Lung (tissue), 12 donors: Measurements from ENCODE around the gene TBRG4. TPM values are rescaled to one million over a fixed set of nuclear protein-coding genes. Genes with fewer than 3 reads are reported as not detected.

Source experiments
- ATAC-seq: fragments of 200-7000 bp; cut with Tn5 transposase; one replicate; pipeline ENCODE4 v1.9.1; 2020; ENCODE audit warnings: moderate number of reproducible peaks; ENCODE audit not compliant: insufficient read depth, low FRiP score
- DNase-seq, 3 donors: peaks; one replicate each; pipeline ENCODE4 v3.0.0-alpha.2; 2013 to 2017
- H3K27ac ChIP-seq, 2 donors: one replicate each; pipeline ENCODE4 v1.5.1; 2013; ENCODE audit warnings: mild to moderate bottlenecking in 2 of 2, moderate library complexity in 2 of 2, control low read depth in 1 of 2, inconsistent platforms in 1 of 2, low read depth in 1 of 2, low read length in 1 of 2
- H3K27me3 ChIP-seq, 3 donors: one replicate each; pipeline ENCODE4 v1.5.1; 2013; ENCODE audit warnings: low read length in 2 of 3; ENCODE audit not compliant: control insufficient read depth in 3 of 3, insufficient read depth in 3 of 3
- H3K36me3 ChIP-seq, 4 donors: one replicate each; pipeline ENCODE4 v1.5.1; 2013; ENCODE audit warnings: low read length in 4 of 4, mild to moderate bottlenecking in 1 of 4, moderate library complexity in 1 of 4; ENCODE audit not compliant: control insufficient read depth in 4 of 4, insufficient read depth in 4 of 4
- H3K4me1 ChIP-seq, 5 donors: one replicate each; pipeline ENCODE4 v1.5.1; 2013; ENCODE audit warnings: low read length in 5 of 5, mild to moderate bottlenecking in 2 of 5, moderate library complexity in 1 of 5; ENCODE audit not compliant: control insufficient read depth in 5 of 5, insufficient read depth in 5 of 5
- H3K4me3 ChIP-seq: one replicate; pipeline ENCODE4 v1.5.1; 2013; ENCODE audit warnings: mild to moderate bottlenecking, control low read depth, moderate library complexity
- H3K9ac ChIP-seq, 2 donors: one replicate each; pipeline ENCODE4 v1.5.1; 2013; ENCODE audit warnings: low read length in 2 of 2, control low read depth in 1 of 2; ENCODE audit not compliant: insufficient read depth in 1 of 2
- H3K9me3 ChIP-seq, 4 donors: one replicate each; pipeline ENCODE4 v1.5.1; 2013; ENCODE audit warnings: low read length in 3 of 4, mild to moderate bottlenecking in 1 of 4, moderate library complexity in 1 of 4; ENCODE audit not compliant: control insufficient read depth in 4 of 4, insufficient read depth in 3 of 4
- CTCF ChIP-seq: IDR thresholded peaks from 2 replicates; pipeline ENCODE4 v1.5.1; 2012; ENCODE audit warnings: mild to moderate bottlenecking; ENCODE audit errors: control extremely low read depth, extremely low read depth
- WGBS, 2 donors: extraction: QIAGEN DNeasy Blood & Tissue Kit; methylation state at CpG; one replicate each; pipeline ENCODE4 v1.1.7; 2013; 5-methylcytosine and 5-hydroxymethylcytosine counted together
- polyA plus RNA-seq, 2 donors: library from polyadenylated mRNA; stranded (reverse); fragments of 200-250 nt; gene quantifications; one replicate each; pipeline ENCODE4 v1.2.1, GENCODE V29; 2013
- total RNA-seq, 2 donors: library from RNA; depleted of rRNA in 1 of 2; stranded (reverse); fragments of >200 nt in 1 of 2; gene quantifications; one replicate each; pipeline ENCODE4 v1.2.1, GENCODE V29; 2014 to 2021
- donor health status: control.
- donor health status: control.
- donor health status: Bipolar disorder and iron deficiency.
- donor health status: healthy.
- donor health status: DM: yes; HTN: yes; CAD: no.

The TBRG4 gene
- total and polyA plus RNA-seq, 4 donors = 32.2 to 65.6 (median 46.9) TPM

GRCh38 chr7:45074528-45075354, 36.8 kb downstream of the TBRG4 start:
- WGBS, 2 donors = 91 to 92% methylated on average over 16 of the region's 16 CpGs
- no peak for ATAC-seq
- Histone ChIP-seq H3K4me3 (no peak overlapping the region), H3K27ac (no peak overlapping the region), H3K27me3 (no peaks in the 10 kb centered on the region), H3K9ac (no peak overlapping the region), H3K9me3 (no peaks in the 10 kb centered on the region), H3K4me1 (no peaks in the 10 kb centered on the region), H3K36me3 (peaks cover 6 to 61% (median 25%) of the 10 kb centered on the region in 4 donors)
- DNase-seq = no peak
- no peak for TF ChIP-seq CTCF

DNA sequence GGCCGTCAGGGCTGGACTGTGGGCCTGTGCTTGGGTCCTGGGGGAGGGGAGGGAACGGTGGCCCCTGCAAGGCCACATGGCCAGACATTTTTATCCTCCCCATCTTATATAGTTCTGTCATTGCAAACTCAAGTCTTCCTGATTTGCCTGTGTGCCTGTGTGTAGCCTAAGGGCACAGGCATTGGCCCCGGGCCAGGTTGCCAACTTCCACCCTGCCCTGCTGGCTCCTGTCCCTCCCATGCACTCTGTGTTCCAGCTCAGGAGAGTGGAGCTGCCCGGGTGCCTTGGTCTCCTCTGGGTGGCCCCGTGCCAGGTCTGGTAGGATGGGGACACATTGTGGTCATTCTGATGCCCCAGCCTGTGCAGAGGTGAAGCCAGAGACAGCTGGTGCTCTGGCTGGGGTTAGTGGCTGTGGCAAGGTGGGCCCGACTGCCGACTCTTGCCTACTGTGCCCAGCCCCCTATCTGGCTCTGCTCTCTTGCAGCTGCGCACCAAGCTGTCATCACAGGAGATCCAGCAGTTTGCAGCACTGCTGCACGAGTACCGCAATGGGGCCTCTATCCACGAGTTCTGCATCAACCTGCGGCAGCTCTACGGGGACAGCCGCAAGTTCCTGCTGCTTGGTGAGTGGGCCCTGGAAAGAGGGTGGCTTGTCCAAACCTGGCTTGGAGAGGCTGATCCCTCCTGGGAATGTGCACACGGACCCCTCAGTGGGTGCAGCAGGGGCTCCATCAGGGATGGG, 37.5 kb downstream of the TBRG4 start:
- ATAC-seq = no peak
- H3K27ac ChIP-seq = no peak overlapping the region

GRCh38 chr7:45073031-45073785, 38.3 kb downstream of the TBRG4 start:
- DNase-seq = no peak
- Histone ChIP-seq H3K4me3 (no peak overlapping the region), H3K27me3 (no peaks in the 10 kb centered on the region), H3K36me3 (peaks cover 6 to 71% (median 33%) of the 10 kb centered on the region in 4 donors), H3K9ac (no peak overlapping the region), H3K27ac (no peak overlapping the region), H3K4me1 (no peaks in the 10 kb centered on the region), H3K9me3 (no peaks in the 10 kb centered on the region)
- WGBS, 2 donors = 84 to 93% methylated on average over 17 of the region's 17 CpGs
- no peak for ATAC-seq
- TF ChIP-seq CTCF = no peak

More for the DNA sequence above, 37.5 kb downstream of the TBRG4 start:
- Histone ChIP-seq H3K27me3 (no peaks in the 10 kb centered on the region), H3K4me3 (no peak overlapping the region), H3K9ac (no peak overlapping the region), H3K36me3 (peaks cover 6 to 64% (median 30%) of the 10 kb centered on the region in 4 donors), H3K9me3 (no peaks in the 10 kb centered on the region), H3K4me1 (no peaks in the 10 kb centered on the region)
- WGBS, 2 donors = 91 to 94% methylated on average over 15 of the region's 15 CpGs
- TF ChIP-seq CTCF = no peak
- DNase-seq = no peak
